Natural killer cell (primary cell): ENCODE results near the gene TBC1D17. TPM values are rescaled to one million over a fixed set of nuclear protein-coding genes. Genes with fewer than 3 reads are reported as not detected.
A peak's percentile ranks its signal among the peaks of the same experiment; 100 is the strongest.

ENCODE experiments used
- ATAC-seq, 3 donors: fragments of 150-1000 bp in 2 of 3; fragments of 200-7000 bp in 1 of 3; cut with Tn5 transposase; 1 replicate in 1 of 3; 2 replicates in 2 of 3; pipeline ENCODE4 v1.10.0; 2021; ENCODE audit warnings: mild to moderate bottlenecking in 2 of 3, moderate library complexity in 2 of 3
- DNase-seq, 2 donors: peaks; one replicate each; pipeline versions ENCODE4 v3.0.0 to v3.0.0-alpha.2; 2013 to 2021; ENCODE audit warnings: mixed read lengths in 1 of 2
- H3K27ac ChIP-seq: one replicate; pipeline ENCODE4 v1.5.1; 2013; ENCODE audit warnings: mild to moderate bottlenecking, low read length
- H3K27me3 ChIP-seq: one replicate; pipeline ENCODE4 v1.6.1; 2013; ENCODE audit warnings: low read length; ENCODE audit not compliant: control insufficient read depth, insufficient read depth
- H3K36me3 ChIP-seq: one replicate; pipeline ENCODE4 v1.6.1; 2013; ENCODE audit warnings: low read length; ENCODE audit not compliant: control insufficient read depth, insufficient read depth
- H3K4me1 ChIP-seq: one replicate; pipeline ENCODE4 v1.6.1; 2013; ENCODE audit warnings: low read length; ENCODE audit not compliant: control insufficient read depth, insufficient read depth
- H3K4me3 ChIP-seq: one replicate; pipeline ENCODE4 v1.5.1; 2013; ENCODE audit warnings: low read length
- H3K9me3 ChIP-seq: one replicate; pipeline ENCODE4 v1.6.1; 2013; ENCODE audit warnings: low read length; ENCODE audit not compliant: control insufficient read depth, insufficient read depth
- H3K27ac Mint-ChIP-seq, 2 donors: one replicate each; pipeline ENCODE4 v1.8.0; 2022; ENCODE audit warnings: mild to moderate bottlenecking in 2 of 2, mixed read lengths in 2 of 2, moderate library complexity in 1 of 2
- H3K27me3 Mint-ChIP-seq, 2 donors: one replicate each; pipeline ENCODE4 v1.8.0; 2022; ENCODE audit warnings: low read depth in 2 of 2, mixed read lengths in 2 of 2
- H3K36me3 Mint-ChIP-seq: one replicate; pipeline ENCODE4 v1.8.0; 2022; ENCODE audit warnings: mixed read lengths
- H3K4me1 Mint-ChIP-seq, 2 donors: one replicate each; pipeline ENCODE4 v1.8.0; 2022; ENCODE audit warnings: mixed read lengths in 2 of 2
- H3K4me3 Mint-ChIP-seq: one replicate; pipeline ENCODE4 v1.8.0; 2022; ENCODE audit warnings: mild to moderate bottlenecking, moderate library complexity, mixed read lengths
- H3K9me3 Mint-ChIP-seq, 2 donors: one replicate each; pipeline ENCODE4 v1.8.0; 2022; ENCODE audit warnings: mixed read lengths in 2 of 2
- WGBS: methylation state at CpG from one replicate; pipeline ENCODE4 v1.1.7; 2013; ENCODE audit warnings: missing lambda C conversion rate; ENCODE audit not compliant: insufficient coverage; 5-methylcytosine and 5-hydroxymethylcytosine counted together
- intact Hi-C: fragments of 100-400 bp; cut with micrococcal nuclease; formaldehyde crosslinking; loops from one replicate; pipeline ENCODE4 v1.14.2; 2022
- total RNA-seq, 4 donors: library from RNA; stranded (reverse); fragments of 120-200 nt in 1 of 4; gene quantifications; one replicate each; pipeline versions ENCODE4 v1.2.3 to v1.2.4, GENCODE V29; 2013 to 2022
- TF ChIP-seq, protein P1 (sequence below): fragments of 200-600 bp; IDR thresholded peaks from one replicate; pipeline ENCODE4 v1.8.0; 2022; ENCODE audit warnings: antibody characterized with exemption

TBC1D17 gene
- total RNA-seq, 3 donors from 2014 or later (not counting 1 experiment from before 2014, with no cell fraction given) = 45.8 to 59.7 (median 54.4) TPM

DNA sequence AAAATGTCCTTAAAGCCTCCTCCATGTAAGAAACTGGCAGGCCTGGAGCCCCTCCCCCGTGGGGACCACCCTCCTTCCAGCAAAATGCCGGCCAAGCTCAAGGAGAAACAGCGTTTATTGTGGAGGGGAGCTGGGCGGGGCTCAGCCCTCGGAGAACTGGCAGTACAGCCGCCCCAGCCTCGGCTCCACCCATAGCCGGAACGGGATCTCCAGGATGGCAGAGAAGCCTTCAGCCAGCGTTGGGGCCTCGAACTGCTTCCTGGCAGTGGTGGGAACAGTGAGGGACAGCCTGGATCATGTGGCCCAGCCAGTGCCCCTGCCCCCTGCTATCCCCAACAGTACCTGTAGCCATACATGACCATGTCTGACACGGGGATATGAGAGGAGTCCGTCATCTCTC lies 16.4 kb upstream of the TBC1D17 start:
- H3K4me3 Mint-ChIP-seq = no peak overlapping the region
- H3K4me3 ChIP-seq = no peak overlapping the region
- intact Hi-C loops = no loop called here
- H3K4me1 Mint-ChIP-seq = peaks cover 5 to 14% of the 10 kb centered on the region in 2 donors
- H3K36me3 Mint-ChIP-seq = no peaks in the 10 kb centered on the region
- no peaks in the 10 kb centered on the region for H3K27me3 Mint-ChIP-seq
- 92% methylated on average over 12 of the region's 13 CpGs for WGBS
- H3K9me3 Mint-ChIP-seq = no peaks in the 10 kb centered on the region
- H3K27me3 ChIP-seq = no peaks in the 10 kb centered on the region
- TF ChIP-seq, protein P1, sequence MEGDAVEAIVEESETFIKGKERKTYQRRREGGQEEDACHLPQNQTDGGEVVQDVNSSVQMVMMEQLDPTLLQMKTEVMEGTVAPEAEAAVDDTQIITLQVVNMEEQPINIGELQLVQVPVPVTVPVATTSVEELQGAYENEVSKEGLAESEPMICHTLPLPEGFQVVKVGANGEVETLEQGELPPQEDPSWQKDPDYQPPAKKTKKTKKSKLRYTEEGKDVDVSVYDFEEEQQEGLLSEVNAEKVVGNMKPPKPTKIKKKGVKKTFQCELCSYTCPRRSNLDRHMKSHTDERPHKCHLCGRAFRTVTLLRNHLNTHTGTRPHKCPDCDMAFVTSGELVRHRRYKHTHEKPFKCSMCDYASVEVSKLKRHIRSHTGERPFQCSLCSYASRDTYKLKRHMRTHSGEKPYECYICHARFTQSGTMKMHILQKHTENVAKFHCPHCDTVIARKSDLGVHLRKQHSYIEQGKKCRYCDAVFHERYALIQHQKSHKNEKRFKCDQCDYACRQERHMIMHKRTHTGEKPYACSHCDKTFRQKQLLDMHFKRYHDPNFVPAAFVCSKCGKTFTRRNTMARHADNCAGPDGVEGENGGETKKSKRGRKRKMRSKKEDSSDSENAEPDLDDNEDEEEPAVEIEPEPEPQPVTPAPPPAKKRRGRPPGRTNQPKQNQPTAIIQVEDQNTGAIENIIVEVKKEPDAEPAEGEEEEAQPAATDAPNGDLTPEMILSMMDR = no peak
- no peaks in the 10 kb centered on the region for H3K9me3 ChIP-seq
- H3K36me3 ChIP-seq = peaks cover 48% of the 10 kb centered on the region
- H3K27ac ChIP-seq = no peak overlapping the region
- peaks cover 12% of the 10 kb centered on the region for H3K4me1 ChIP-seq
- no peak overlapping the region for H3K27ac Mint-ChIP-seq
- ATAC-seq (no peak), DNase-seq (no peak)

DNA sequence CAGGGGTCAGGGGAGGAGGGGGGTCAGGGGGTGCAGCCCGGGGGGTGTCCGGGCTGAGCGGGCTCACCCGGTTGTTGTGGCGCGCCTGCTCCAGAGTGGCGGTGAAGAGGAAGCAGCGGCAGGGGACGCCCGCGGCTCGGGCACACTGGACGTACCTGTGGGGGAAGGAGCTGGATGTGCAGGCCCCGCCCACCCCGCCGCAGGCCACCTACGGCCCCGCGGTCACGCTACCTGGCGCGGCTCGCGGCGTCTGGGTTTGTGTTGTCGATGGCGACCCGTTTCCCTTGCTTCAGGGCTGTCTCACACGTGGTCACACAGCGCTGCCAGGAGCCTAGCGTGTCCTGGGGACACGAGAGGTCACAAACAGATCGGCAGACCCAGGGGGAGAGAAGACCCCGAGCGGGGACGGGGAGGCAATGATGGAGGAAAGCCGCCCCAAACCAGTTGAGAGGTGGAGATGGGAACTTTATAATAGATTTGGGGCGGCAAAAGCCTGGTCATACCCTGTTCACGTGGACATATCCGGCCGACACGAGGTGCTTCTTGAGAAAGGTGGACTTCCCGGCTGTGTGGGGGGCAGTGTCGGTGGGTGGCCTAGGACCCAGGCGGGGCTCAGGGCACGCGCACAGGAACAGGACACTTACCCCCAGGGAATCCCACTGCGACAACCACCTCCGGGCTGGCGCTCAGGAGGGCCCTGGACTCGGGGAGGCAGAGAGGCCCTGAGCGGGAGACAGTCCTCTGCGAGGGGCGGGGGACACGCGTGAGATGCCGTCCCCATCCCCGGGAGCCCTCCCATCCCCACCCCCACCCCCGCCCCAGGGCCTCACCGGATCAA lies 15.7 kb upstream of the TBC1D17 start:
- Histone ChIP-seq H3K4me1 (peaks cover 19% of the 10 kb centered on the region), H3K4me3 (no peak overlapping the region), H3K36me3 (peaks cover 48% of the 10 kb centered on the region), H3K27ac (no peak overlapping the region), H3K9me3 (no peaks in the 10 kb centered on the region), H3K27me3 (no peaks in the 10 kb centered on the region)
- TF ChIP-seq, protein P1 = no peak
- H3K27ac Mint-ChIP-seq = no peak overlapping the region
- WGBS = 93% methylated on average over 57 of the region's 60 CpGs
- no peaks in the 10 kb centered on the region for H3K36me3 Mint-ChIP-seq
- no peaks in the 10 kb centered on the region for H3K9me3 Mint-ChIP-seq
- DNase-seq (no peak), ATAC-seq (peak in 2 of 3 donors; percentile 18 to 19)
- H3K4me3 Mint-ChIP-seq = no peak overlapping the region
- intact Hi-C loops = no loop called here
- H3K27me3 Mint-ChIP-seq = no peaks in the 10 kb centered on the region
- H3K4me1 Mint-ChIP-seq = peaks cover 12 to 14% of the 10 kb centered on the region in 2 donors

DNA sequence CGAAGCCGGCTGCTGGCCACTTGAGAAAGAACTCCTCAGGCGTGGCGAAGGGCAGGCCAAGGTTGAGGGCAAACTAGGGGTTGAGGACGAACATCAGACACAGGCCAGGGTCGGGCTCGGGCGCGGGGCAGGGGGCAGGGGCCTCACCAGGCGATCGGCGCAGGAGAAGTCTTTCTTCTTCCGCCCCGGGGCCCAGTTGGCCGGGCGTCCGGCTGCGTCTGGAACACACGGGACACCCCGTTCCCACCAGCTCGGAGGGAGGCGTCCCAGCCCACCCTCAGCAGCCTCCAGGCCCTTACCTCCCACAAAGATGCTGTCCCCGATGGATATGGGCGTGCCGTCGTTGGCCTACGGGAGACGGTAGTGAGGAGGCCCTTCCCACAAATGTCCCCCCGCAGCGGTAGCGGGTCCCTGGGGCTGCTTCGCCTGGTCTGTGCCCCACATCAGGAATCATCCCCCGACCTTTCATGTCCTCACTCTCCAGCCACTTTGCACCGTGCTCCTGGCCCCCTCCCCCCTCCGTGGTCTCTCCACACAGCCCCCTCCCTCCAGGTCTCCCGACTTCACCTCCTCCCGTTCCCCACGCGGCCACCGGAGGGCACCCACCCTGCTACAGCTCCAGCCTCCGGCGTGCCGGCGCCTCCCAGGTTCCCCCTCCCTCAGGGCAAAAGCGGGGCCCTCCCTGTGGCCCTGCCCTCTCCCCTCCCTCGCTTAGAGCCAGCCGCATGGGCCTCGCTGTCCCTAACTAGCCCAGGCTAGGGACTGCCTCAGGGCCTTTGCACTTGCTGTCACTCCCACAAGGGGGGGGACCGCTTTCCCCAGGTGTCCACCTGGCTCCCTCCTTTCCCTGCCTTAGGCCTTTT lies 14.9 kb upstream of the TBC1D17 start:
- no peak overlapping the region for H3K27ac ChIP-seq
- 92% methylated on average over 49 of the region's 49 CpGs for WGBS
- Mint-ChIP-seq H3K4me1 (peaks cover 14 to 18% of the 10 kb centered on the region in 2 donors), H3K4me3 (no peak overlapping the region), H3K9me3 (no peaks in the 10 kb centered on the region), H3K27ac (peak overlapping the region in 1 of 2 donors; percentile 36), H3K27me3 (no peaks in the 10 kb centered on the region), H3K36me3 (no peaks in the 10 kb centered on the region)
- DNase-seq (peak in 1 of 2 donors; percentile 37), ATAC-seq (no peak)
- TF ChIP-seq, protein P1 = no peak
- peaks cover 23% of the 10 kb centered on the region for H3K4me1 ChIP-seq
- H3K27me3 ChIP-seq = no peaks in the 10 kb centered on the region
- no peak overlapping the region for H3K4me3 ChIP-seq
- intact Hi-C loops = no loop called here
- H3K36me3 ChIP-seq = peaks cover 46% of the 10 kb centered on the region
- no peaks in the 10 kb centered on the region for H3K9me3 ChIP-seq
